Stimulated activated CD8-positive, alpha-beta memory T cell treated with anti-CD3 and anti-CD28 coated beads, Interleukin-4, amount 100 ng/mL, for 48 hours (primary cell): ENCODE measurements around the gene DDX28.

Experiments
- DNase-seq: peaks from one replicate; pipeline ENCODE4 v3.0.0-alpha.2; 2020

DDX28 gene

DNA sequence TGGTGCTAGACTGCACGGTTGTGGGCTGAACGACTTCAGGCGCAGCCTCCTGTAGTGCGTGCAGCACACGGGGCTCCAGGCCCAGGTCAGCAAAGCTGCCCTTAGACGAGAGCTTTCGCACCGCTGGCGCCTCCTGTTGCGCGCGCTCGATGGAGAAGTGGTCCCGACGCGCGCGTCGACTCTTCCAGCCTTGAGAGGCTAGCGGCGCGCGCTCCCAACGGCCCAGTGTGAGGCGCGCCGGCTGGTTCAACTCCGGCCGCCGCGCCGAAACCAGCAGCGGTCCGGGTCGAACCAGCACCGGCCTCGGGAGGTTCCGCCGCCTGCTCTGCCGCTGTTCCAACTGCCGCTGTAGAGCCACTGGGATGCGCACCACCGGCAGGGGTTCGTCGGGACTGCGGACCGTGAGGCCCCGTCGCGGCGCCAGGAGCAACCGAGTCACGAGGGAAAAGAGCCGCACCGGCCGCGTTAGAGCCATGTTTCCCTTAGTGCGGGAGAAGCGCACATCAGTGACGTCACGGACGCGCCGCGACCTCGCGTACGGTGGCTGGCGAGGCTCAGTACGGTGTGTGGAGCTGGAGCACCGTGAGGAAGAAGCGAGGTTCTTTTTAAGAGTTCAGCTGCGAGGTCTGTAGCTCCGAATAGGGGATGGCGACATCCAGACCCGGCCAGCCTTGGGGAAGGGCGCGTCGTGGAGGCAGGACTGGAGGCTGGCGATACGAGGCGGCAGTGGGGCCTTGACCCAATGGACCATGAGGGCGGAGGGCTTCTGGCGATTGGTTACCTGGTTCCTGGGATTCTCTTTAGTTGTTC, at the start of gene DDX28, which contains the start of gene DUS2:
TSS of gene DDX28 (minus strand) at position 505 of the 810 bp plus-strand sequence. CDS start at position 475, 30 bp downstream.
TSS of gene DUS2 (plus strand) at position 557 of the 810 bp plus-strand sequence. CDS start 14,740 bp downstream, outside the sequence.
- peak; percentile 97 for DNase-seq

DNA sequence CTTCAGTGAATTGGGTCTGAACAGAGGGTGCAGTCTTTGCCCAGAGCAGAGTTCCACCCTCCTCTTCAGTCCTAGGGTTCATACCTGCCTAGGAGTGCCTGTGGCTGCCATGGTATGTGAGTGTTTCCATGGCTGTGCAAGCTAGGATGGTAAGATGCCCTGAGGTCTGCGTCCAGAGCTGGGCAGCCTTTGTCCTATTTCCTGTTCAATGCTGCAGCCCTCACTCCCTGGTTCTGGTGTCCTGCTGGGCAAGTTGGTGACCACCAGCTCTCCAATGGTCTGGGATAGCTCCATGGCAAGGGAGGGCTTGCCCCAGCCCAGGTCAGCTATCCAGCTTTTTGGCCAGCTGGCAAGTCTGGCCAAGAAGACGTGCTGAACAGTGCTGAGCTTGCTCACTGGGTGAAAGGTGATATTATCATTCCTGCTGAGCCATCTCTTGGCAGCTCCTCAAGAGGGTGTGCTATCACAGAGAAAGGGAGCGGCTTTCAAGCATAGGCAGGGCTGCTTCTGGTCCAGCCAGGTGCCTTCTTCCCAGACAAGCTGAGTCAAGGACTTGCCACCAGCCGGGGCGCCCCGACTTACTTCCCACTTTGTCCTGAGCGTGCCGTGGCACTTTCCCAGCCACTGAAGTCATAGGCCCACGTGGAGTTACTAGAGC, 49.1 kb upstream of the DDX28 start:
- peak; percentile 23 for DNase-seq

- peak; percentile 13 for DNase-seq
Observed at GRCh38 chr16:68071518-68071901, 48.5 kb upstream of the DDX28 start.

GRCh38 chr16:68070806-68071517, 47.9 kb upstream of the DDX28 start:
- peak; percentile 34 for DNase-seq

DNA sequence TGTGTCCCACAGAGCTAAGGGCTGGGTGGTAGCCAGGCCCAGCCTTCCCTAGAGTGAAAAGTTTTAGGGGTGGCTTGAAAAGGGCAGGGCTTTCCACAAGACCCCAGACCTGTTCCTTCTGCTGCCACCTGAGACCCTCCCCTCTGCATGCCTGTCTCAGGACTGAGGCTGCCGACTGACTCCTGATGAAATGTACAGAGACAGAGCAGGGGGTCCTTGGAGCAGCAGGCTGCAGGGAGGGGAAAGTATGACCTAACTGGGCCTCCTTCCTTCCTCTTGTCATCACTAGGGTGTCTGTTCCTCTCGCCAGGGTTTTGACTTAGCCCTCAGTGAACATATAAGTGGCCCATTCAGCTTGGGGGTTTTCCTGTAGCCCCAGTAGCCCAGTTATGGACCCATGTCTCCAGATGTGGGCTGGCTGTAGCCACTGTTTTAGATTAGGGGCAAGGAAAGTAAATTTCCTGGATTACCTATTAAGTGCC, 47.3 kb upstream of the DDX28 start:
- DNase-seq, result peak; percentile 24

GRCh38 chr16:68069511-68070248, 46.6 kb upstream of the DDX28 start:
- peak; percentile 43 for DNase-seq

DNA sequence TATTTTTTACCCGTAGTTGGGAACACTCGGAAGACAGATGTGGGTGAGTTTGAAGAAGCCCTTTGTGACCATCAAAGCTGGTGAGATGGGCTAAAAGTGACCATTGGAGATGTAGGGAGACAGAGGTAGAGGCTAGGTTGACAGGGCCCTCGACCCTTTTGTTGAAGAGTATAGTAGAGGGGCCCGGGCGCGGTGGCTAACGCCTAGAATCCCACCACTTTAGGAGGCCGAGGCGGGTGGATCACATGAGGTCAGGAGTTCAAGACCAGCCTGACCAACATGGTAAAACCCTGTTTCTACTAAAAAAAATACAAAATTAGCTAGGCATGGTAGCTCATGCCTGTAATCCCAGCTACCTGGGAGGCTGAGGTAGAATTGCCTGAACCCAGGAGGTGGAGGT, 45.9 kb upstream of the DDX28 start:
- peak; percentile 4 for DNase-seq

- DNase-seq, result no peak
Observed at GRCh38 chr16:68066763-68067162, 43.7 kb upstream of the DDX28 start.

GRCh38 chr16:68065716-68066305, 42.8 kb upstream of the DDX28 start:
- DNase-seq, result peak; percentile 22

- DNase-seq, result peak; percentile 83
Observed at GRCh38 chr16:68064791-68065365, 41.8 kb upstream of the DDX28 start.

DNA sequence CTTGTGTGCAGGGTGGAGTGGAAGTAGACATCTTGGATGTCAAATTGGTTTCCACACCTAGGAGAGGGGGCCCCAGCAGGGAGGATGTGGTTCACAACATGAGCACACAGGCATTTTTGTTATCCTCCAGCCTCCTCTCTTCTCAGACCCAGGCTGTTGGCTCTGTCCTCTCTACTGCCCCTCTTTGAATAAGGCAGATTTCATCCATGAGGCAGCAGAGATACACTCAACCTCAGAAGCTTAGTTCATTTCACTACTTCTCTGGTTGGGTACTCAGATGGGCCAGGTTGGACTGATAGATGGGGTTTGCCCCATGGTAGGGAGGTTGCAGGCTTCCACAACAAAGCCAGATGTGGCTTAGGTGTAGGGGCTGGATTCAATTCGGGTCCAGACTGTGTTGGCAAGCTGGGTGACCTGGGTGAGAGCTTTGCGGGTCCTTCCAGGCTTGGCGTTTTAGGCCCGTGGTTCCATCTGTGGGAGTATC, 39.9 kb upstream of the DDX28 start:
- DNase-seq, result peak; percentile 50

- DNase-seq, result no peak
Observed at GRCh38 chr16:68061396-68061795, 38.4 kb upstream of the DDX28 start.

DNA sequence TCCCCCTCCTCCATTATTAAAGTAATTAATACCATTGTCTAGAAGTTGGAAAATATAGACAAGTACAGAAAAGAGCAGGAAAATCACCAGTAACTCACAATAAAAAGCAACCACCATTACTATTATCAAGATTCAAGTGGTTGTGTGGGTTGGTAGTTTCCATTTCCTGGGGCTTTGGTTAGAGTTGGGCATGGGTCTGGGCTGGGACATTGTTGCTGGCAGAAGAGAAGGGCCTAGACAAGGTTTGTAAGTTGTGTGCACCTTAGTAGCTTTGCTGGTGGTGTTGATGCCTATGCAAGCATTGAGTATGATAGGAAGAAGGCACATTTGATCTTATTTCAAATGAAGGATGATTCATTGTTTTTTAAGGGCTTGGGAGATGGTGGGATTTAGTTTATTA, 36.8 kb upstream of the DDX28 start:
- no peak for DNase-seq

DNA sequence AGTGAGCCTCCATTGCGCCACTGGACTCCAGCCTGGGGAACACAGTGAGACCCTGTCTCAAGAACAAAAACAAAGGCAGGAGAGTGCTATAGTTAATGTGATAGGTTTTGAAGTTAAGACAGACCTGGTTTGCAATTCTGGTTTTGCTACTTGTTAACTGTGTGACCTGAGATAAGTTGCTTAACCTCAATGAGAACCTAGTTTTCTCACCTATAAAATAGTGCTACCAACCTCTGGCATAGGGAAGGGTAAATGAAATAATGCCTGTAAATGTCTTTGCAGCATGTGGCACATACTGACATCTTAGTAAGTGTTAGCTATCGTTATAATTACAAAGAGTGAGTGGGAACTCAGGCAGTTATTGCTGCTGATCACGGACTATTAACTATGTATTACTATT, 32.4 kb upstream of the DDX28 start:
- no peak for DNase-seq

DNA sequence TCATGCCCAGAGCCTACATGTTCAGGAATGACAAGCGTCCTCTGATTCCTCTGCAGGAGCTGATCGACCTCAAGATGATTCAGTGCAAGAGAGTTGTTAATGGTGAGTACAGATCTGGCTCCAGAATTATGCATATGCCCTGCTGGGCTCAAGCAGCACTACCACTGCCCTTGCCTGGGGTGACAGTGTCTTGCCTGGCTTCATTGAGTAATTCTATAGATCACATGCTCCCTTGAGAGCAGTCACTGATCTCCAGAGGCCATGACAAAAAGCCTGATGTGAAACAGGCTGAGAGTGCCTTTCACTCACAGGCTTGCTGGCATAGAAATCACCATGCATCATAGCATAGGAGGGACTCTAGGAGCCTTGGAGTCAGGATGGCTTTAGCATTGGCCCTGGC, 26.4 kb upstream of the DDX28 start:
- DNase-seq, result no peak

GRCh38 chr16:68047987-68048386, 25.0 kb upstream of the DDX28 start:
- no peak for DNase-seq

- no peak for DNase-seq
Observed at GRCh38 chr16:68046106-68046505, 23.1 kb upstream of the DDX28 start.

DNA sequence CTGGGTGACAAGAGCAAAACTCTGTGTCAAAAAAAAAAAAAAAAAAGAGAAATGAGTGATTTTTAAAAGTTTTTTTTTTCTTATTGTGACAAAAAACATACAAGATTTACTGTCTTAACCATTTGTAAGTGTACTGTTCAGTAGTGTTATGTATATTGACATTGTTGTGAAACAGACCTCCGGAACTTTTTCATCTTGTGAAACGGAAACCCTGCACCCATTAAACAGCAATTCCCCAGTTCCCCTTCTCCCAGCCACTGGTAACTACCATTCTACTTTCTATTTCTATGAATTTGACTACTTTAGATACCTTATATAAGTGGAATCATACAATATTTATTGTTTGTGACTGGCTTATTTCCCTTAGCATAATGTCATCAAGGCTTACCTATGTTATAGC, 18.8 kb upstream of the DDX28 start:
- no peak for DNase-seq

DNA sequence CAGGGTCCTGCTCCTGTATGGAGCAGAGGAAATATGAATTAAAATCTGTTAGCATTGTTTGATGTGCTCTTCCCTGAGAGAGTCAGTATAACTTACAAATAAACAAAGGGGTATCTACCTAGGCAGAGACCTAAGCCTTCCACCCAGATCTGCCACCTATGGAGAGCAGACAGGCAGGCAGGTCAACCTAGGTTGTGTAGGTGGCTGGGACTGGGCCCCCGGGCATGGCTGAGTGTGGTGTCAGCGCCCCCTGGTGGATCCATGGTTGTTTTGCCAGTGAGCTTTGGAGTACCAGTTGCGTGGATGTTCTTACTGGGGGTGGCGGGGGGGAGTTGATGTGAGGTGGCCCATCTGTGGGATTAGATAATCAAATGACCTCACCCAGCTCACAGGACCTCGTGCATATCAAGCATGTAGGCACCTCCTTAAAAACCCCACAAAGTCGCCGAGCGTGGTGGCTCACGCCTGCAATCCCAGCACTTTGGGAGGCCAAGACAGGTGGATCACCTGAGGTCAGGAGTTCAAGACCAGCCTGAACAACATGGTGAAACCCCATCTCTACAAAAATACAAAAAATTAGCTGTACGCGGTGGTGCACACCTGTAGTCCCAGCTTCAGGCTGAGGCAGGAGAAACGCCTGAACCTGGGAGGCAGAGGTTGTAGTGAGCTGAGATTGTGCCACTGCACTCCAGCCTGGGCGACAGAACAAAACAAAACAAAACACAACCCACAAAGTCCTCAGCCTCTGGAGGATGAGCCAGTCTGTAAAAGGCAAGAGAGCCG, 17.7 kb upstream of the DDX28 start:
- peak; percentile 95 for DNase-seq

- no peak for DNase-seq
Observed at GRCh38 chr16:68037841-68038597, 15.0 kb upstream of the DDX28 start.
